IMR-90 (cell line): ENCODE measurements around the gene PTPRK.

Experiments
- CEBPB ChIP-seq: IDR thresholded peaks from 2 replicates; pipeline ENCODE4 v1.6.1; 2012; ENCODE audit warnings: low read depth, low read length, improper control_type of control experiment
- CHD1 ChIP-seq: IDR thresholded peaks from 2 replicates; pipeline ENCODE4 v1.6.1; 2012; ENCODE audit warnings: low read depth, low read length, improper control_type of control experiment
- CTCF ChIP-seq: conservative IDR thresholded peaks from 2 replicates; pipeline ENCODE4 v1.5.1; 2012; ENCODE audit warnings: mild to moderate bottlenecking, low read depth, low read length, improper control_type of control experiment
- ELK1 ChIP-seq: fragments of 150-350 bp; IDR thresholded peaks from 2 replicates; pipeline ENCODE4 v1.6.1; 2016; ENCODE audit warnings: low read depth, mild to moderate bottlenecking, low read length, moderate library complexity, borderline replicate concordance
- FOS ChIP-seq: fragments of 150-350 bp; IDR thresholded peaks from 2 replicates; pipeline ENCODE4 v1.6.1; 2016; ENCODE audit warnings: low read depth, low read length
- MAFK ChIP-seq: IDR thresholded peaks from 2 replicates; pipeline ENCODE4 v1.6.1; 2012; ENCODE audit warnings: low read depth, low read length, improper control_type of control experiment
- MAZ ChIP-seq: IDR thresholded peaks from 2 replicates; pipeline ENCODE4 v1.6.1; 2012; ENCODE audit warnings: low read depth, mild to moderate bottlenecking, low read length, improper control_type of control experiment, moderate library complexity, borderline replicate concordance
- MXI1 ChIP-seq: IDR thresholded peaks from 2 replicates; pipeline ENCODE4 v1.6.1; 2012; ENCODE audit warnings: low read depth, mild to moderate bottlenecking, low read length, moderate library complexity, borderline replicate concordance
- POLR2A ChIP-seq: IDR thresholded peaks from 2 replicates; pipeline ENCODE4 v1.6.1; 2012; ENCODE audit warnings: mild to moderate bottlenecking, low read depth, low read length
- RAD21 ChIP-seq: IDR thresholded peaks from 2 replicates; pipeline ENCODE4 v1.6.1; 2012; ENCODE audit warnings: low read length, improper control_type of control experiment
- RCOR1 ChIP-seq: IDR thresholded peaks from 2 replicates; pipeline ENCODE4 v1.6.1; 2012; ENCODE audit warnings: mild to moderate bottlenecking, low read length, improper control_type of control experiment; ENCODE audit not compliant: insufficient replicate concordance
- RFX5 ChIP-seq: IDR thresholded peaks from 2 replicates; pipeline ENCODE4 v1.8.0; 2012; ENCODE audit warnings: low read depth, mild to moderate bottlenecking, low read length, moderate library complexity
- SMC3 ChIP-seq: fragments of 150-350 bp; IDR thresholded peaks from 2 replicates; pipeline ENCODE4 v1.6.1; 2016; ENCODE audit warnings: low read depth, mild to moderate bottlenecking, antibody characterized with exemption, low read length, moderate library complexity

DNA sequence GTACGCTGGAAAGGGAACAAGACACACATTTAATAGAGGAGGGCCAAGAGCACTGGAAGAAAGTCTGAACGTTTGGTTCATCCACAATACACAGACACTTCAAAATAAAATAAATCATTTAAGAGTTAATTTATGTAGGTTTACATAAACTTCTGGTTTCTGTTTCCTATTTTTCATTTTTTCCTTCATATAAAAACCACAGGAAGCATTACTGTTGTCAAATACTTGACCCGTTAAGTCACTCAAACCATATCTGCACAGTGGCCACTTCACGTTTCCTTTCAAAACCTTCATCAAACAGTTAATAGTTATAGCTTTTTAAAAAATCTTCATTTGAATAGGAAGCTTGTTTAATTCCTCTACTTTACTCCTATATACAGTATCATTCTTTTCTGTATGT, 361.9 kb downstream of the PTPRK start:
- TF ChIP-seq RFX5 (no peak), FOS (no peak), CTCF (no peak), MAFK (no peak), POLR2A (no peak), MXI1 (no peak), SMC3 (no peak), CEBPB (no peak), RCOR1 (no peak), RAD21 (no peak), CHD1 (no peak), MAZ (no peak), ELK1 (no peak)
